ENCODE results near the gene MYO3B.

MYO3B gene

DNA sequence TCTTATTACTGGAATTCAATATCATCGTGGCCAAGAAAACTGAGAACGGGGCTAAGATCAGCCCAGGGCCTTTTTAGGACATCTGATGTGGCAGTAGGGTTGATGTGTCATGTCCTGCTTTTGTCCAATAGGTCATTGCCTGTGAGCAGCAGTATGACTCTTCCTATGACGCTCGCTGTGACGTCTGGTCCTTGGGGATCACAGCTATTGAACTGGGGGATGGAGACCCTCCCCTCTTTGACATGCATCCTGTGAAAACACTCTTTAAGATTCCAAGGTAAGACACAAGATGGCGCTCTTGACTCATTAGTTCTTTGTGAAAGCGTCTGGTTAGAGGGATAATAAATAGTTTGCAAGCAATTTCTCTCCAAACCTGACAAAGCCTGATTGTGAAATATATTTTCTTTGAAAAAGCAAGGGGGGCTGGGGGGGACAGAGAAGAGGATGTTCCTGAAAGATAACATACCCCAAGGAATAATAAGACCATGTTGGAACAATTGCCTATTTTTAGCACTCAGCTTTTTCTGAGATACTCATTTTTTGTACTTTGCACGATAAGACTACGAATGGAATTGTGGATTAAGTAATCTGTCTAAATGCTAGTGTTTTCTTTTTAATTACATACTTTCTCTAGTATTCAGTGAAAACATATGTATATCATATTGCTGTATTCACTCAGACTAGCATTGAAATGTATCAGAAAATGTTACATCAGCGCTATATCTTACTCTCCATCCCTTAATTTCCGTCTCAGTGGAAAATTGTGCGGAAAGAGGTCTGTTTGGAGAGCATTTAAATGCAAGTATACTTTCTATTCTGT is 58.1 kb downstream of the MYO3B start:
- in situ Hi-C loops (cut with HindIII; ENCODE audit: low sequenced_read_pairs), result no loop called here

DNA sequence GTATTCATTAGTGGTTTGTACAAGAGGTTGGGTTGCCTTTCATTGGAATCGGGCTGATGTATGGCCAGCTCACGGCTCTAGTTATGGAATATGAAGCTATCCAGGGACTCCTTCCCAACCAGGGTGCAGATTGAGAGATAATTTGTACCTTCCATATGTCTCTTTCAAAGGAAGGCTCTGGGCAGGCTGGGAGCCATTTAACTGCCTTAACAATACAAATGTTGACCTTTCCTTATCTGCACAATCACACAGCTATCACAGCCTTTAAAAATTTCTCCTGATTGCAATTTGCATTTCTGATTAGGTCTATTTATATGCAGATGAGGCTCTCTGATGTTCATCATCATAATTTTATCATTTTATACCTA is 58.7 kb downstream of the MYO3B start:
- in situ Hi-C loops (cut with HindIII; ENCODE audit: low sequenced_read_pairs), result no loop called here

DNA sequence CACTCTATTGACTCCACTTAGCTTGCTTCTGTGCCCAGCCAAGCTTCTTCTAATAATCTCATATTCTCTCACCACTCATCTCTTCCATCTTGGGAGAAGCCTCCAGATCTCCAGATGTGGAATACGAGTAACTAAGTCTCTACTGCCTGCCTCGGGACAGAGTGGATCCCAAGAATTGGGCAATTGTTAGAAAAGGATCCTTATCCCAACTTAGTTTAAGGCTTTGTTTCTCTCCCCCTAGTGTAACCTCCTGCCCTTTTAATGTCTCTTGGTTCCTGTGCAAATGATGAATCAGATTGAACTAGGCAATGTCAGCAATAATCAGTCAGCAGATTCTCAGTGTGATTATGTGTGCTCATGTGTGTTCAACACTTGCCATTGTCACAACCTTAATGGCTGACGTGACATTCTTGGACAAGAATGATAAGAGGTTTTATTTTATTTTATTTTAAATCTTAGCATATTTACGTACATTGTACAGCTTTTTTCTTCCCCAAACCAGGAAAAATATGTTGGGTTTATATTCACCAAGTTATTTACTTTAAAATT is 59.7 kb downstream of the MYO3B start:
- in situ Hi-C loops (cut with HindIII; ENCODE audit: low sequenced_read_pairs), result no loop called here

DNA sequence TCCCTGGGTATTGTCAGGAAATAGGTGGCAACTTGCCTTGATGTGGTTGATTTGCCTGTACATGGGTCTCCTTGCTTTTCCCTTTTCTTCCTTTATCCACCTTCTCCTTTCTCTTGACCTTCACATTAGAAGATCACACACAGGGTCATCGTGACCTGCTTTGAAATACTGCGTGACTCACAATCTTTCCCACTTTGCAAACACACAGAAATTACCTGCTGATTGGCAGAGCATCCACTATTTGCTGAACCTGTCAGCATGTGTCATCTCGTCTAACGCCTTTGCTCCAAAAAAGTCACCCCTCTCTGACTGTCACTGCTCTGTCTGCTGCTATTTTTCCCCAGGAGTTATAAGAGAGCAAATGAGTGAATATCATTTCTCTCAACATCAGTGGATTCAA is 60.8 kb downstream of the MYO3B start:
- in situ Hi-C loops (cut with HindIII; ENCODE audit: low sequenced_read_pairs), result no loop called here

GRCh38 chr2:170240629-170241028 is 62.7 kb downstream of the MYO3B start:
- in situ Hi-C loops (cut with HindIII; ENCODE audit: low sequenced_read_pairs), result no loop called here

- in situ Hi-C loops (cut with HindIII; ENCODE audit: low sequenced_read_pairs), result no loop called here
These were observed 63.8 kb downstream of the MYO3B start for GRCh38 chr2:170241756-170242155.

DNA sequence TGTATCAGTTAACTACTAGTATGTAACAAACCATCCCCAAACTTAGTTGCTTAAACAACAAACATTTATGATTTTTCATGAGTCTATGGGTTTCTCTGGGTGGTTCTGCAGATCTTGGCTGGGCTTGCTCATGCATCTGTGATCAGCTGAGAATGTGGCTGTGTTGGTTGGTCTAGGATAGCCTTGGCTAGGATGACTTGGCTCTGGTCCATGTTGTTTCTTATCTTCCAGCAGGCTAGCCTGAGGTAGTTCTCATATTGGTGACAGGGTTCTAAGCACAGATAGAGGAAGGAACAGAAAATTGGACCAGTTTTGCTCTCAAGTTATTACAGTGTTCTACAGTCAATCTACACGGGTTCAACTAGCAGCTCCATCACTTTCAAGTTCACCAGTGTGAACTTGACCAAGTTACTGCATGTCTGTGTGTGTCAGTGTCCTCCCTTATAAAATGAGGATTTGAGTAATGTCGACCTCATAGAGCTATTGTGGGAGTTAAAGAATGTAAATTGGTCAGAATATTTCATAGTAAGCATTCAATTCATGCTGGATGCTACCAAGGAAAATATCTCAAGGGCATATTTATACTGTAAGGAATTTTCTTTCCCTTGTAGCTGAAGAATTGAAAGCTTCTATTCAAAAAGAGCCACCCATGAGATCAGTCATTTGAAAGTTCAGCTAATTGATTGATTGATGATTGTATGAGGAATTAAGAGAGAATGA is 65.3 kb downstream of the MYO3B start:
- in situ Hi-C loops (cut with HindIII; ENCODE audit: low sequenced_read_pairs), result no loop called here

GRCh38 chr2:170243898-170244297 is 66.0 kb downstream of the MYO3B start:
- in situ Hi-C loops (cut with HindIII; ENCODE audit: low sequenced_read_pairs), result no loop called here

GRCh38 chr2:170244555-170244954 is 66.6 kb downstream of the MYO3B start:
- in situ Hi-C loops (cut with HindIII; ENCODE audit: low sequenced_read_pairs), result no loop called here

- in situ Hi-C loops (cut with HindIII; ENCODE audit: low sequenced_read_pairs), result no loop called here
These were observed 67.4 kb downstream of the MYO3B start for GRCh38 chr2:170245312-170245711.

DNA sequence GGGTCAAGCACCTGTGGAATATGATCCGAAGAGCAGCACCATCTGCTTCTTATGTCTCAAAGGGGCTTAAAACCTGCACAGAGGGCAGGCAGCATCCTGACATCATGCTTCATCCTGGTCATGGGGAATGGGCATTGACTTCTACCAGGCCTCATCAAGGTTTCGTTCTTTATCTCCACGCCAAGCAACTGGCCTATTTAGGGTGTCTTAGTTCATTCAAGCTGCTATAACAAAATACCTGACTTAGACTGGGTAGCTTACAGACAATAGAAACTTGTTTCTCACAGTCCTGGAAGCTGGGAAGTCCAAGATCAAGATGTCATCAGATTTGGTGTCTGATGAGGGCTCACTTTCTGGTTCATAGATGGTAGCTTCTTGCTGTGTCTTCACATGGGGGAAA is 69.4 kb downstream of the MYO3B start:
- in situ Hi-C loops (cut with HindIII; ENCODE audit: low sequenced_read_pairs), result no loop called here

- in situ Hi-C loops (cut with HindIII; ENCODE audit: low sequenced_read_pairs), result no loop called here
These were observed 70.0 kb downstream of the MYO3B start for GRCh38 chr2:170247882-170248393.

- in situ Hi-C loops (cut with HindIII; ENCODE audit: low sequenced_read_pairs), result no loop called here
These were observed 70.8 kb downstream of the MYO3B start for GRCh38 chr2:170248574-170249393.

GRCh38 chr2:170249761-170250160 is 71.8 kb downstream of the MYO3B start:
- in situ Hi-C loops (cut with HindIII; ENCODE audit: low sequenced_read_pairs), result no loop called here

- in situ Hi-C loops (cut with HindIII; ENCODE audit: low sequenced_read_pairs), result no loop called here
These were observed 72.6 kb downstream of the MYO3B start for GRCh38 chr2:170250584-170250983.

DNA sequence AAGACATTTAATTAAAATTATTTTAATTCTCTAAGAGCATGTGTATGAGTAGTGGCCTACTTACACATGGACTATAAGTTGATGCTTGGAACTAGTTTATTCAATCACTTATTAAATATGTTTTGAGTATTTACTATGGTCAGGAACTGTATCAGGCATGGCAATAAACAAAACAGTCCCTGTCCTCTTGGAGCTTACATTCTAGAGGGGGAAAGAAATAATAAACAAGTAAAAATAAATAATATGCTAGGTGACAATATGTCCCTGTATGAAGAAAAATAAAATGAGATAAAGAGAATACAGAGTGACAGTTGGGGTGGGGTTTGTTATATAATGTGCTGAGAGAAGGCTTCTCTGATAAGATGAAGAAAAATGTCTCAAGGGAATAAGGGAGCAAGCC is 74.5 kb downstream of the MYO3B start:
- in situ Hi-C loops (cut with HindIII; ENCODE audit: low sequenced_read_pairs), result no loop called here

GRCh38 chr2:170253721-170254230 is 75.8 kb downstream of the MYO3B start:
- in situ Hi-C loops (cut with HindIII; ENCODE audit: low sequenced_read_pairs), result no loop called here

DNA sequence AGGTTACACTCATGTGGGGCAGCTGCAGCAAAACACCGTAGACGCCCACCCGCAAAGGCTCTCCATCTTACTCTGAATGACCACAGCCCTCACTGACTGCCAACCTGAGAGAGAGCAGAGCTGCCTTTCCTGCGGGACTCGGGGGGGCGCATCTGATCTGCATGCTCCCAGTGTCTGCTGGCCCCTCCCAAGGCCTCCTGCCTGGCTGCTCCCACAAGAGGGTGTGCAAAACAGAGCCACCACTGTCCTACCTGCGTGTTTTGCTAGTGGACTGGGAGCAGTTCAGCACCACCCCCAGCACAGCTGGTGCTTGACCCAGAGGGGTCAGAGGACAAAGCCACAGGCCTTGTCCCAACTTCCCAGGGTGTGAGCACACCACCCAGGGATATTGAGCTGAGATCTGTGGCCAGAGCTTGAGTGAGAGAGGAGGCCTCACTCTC is 76.4 kb downstream of the MYO3B start:
- in situ Hi-C loops (cut with HindIII; ENCODE audit: low sequenced_read_pairs), result no loop called here

- in situ Hi-C loops (cut with HindIII; ENCODE audit: low sequenced_read_pairs), result no loop called here
These were observed 77.2 kb downstream of the MYO3B start for GRCh38 chr2:170255137-170255536.

DNA sequence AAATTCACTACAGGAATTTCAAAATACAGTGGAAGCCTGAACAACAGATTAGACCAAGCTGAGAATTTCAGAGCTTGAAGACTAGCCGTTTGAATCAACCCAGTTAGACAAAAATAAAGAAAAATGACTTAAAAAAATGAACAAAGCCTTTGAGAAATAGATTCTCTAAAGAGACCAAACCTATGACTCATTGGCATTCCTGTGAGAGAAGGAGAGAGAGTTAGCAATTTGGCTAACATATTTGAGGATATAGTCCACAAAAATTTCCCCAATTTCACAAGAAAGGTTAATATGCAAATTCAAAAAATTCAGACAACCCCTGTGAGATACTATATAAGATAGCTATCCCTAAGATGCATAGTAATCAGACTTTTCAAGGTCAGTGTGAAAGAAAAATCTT is 78.0 kb downstream of the MYO3B start:
- in situ Hi-C loops (cut with HindIII; ENCODE audit: low sequenced_read_pairs), result no loop called here

DNA sequence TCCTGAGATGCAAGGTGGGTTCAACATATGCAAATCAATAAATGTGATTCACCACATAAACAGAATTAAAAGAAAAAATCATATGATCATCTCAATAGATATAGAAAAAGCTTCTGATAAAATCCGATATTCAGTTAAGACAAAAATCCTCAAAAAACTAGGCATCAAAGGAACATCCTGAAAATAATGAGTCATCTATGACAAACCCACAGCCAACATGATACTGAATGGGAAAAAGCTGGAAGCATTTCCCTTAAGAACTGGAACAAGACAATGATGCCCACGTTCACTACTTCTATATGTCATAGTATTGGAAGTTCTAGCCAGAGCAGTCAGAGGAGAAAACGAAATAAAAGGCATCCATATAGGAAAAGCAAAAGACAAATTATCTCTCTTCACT is 80.4 kb downstream of the MYO3B start:
- in situ Hi-C loops (cut with HindIII; ENCODE audit: low sequenced_read_pairs), result no loop called here
